K562 (cell line): ENCODE measurements around the gene OPA3. TPM values are rescaled to one million over a fixed set of nuclear protein-coding genes. Genes with fewer than 3 reads are reported as not detected.

Source experiments
- BRF2 ChIP-seq: IDR thresholded peaks from 3 replicates; pipeline ENCODE4 v1.6.1; 2011; ENCODE audit warnings: borderline replicate concordance, mild to moderate bottlenecking; ENCODE audit not compliant: insufficient read length, insufficient read depth
- CREB1 ChIP-seq, 2 experiments: sonication (generic) in 1 of 2; formaldehyde crosslinking in 1 of 2; IDR thresholded peaks; 2 replicates each; pipeline versions ENCODE4 v1.6.1 to v1.8.0; 2012 to 2022; ENCODE audit warnings: inconsistent platforms in 1 of 2, mild to moderate bottlenecking in 1 of 2, missing genetic modification reagents in 1 of 2, moderate library complexity in 1 of 2
- CREB3L1 ChIP-seq: fragments of 450-650 bp; IDR thresholded peaks from 2 replicates; pipeline ENCODE4 v1.6.1; 2014; ENCODE audit warnings: low read depth, mild to moderate bottlenecking, moderate library complexity, borderline replicate concordance
- CUX1 ChIP-seq: fragments of 200-800 bp; sonication (Bioruptor generic); IDR thresholded peaks from 2 replicates; pipeline ENCODE4 v1.6.1; 2016; ENCODE audit warnings: missing genetic modification characterization, missing compliant biosample characterization
- ILK ChIP-seq: fragments of 450-650 bp; IDR thresholded peaks from 2 replicates; pipeline ENCODE4 v1.6.1; 2016; ENCODE audit warnings: missing genetic modification characterization, low read depth, mild to moderate bottlenecking, missing compliant biosample characterization, moderate library complexity, borderline replicate concordance
- MCM3 ChIP-seq: fragments of 450-650 bp; IDR thresholded peaks from 2 replicates; pipeline ENCODE4 v1.6.1; 2016
- NCOR1 ChIP-seq: fragments of 450-650 bp; IDR thresholded peaks from 2 replicates; pipeline ENCODE4 v1.6.1; 2016; ENCODE audit warnings: mild to moderate bottlenecking, moderate library complexity
- SAP30 ChIP-seq: fragments of 200-600 bp; sonication (generic); IDR thresholded peaks from 2 replicates; pipeline ENCODE4 v1.6.1; 2012; ENCODE audit warnings: borderline replicate concordance, low read depth, mild to moderate bottlenecking, moderate library complexity, low read length, control low read depth, inconsistent platforms; ENCODE audit not compliant: insufficient read depth, poor library complexity, severe bottlenecking
- SMAD2 ChIP-seq: fragments of 150-350 bp; IDR thresholded peaks from 2 replicates; pipeline ENCODE4 v1.6.1; 2014; ENCODE audit warnings: low read depth, mild to moderate bottlenecking, low read length
- THAP12 ChIP-seq: fragments of 250-450 bp; sonication (Bioruptor Pico); IDR thresholded peaks from 2 replicates; pipeline ENCODE4 v1.9.0; 2021; ENCODE audit warnings: mild to moderate bottlenecking, inconsistent platforms
- ZNF3 ChIP-seq: fragments of 250-450 bp; sonication (Bioruptor Pico); IDR thresholded peaks from 2 replicates; pipeline ENCODE4 v1.5.0; 2021; ENCODE audit warnings: mild to moderate bottlenecking, moderate library complexity
- ZNF512 ChIP-seq: IDR thresholded peaks from 2 replicates; pipeline ENCODE4 v1.6.1; 2016; ENCODE audit warnings: missing genetic modification characterization, missing compliant biosample characterization
- polyA plus RNA-seq, 8 experiments: library from polyadenylated mRNA; depleted of rRNA in 4 of 8; stranded (reverse) in 5 of 8; unstranded in 3 of 8; fragments of >200 nt; fragmentation: Nextera tagmentation in 2 of 8; fragmentation: Illumina TruSeq in 1 of 8; extraction: Ambion mirVana in 2 of 8; extraction: Trizol in 1 of 8; gene quantifications; 2 replicates each; pipeline versions ENCODE4 v1.2.1 to v1.2.3, GENCODE V29; 2011 to 2014; ENCODE audit warnings: inconsistent platforms in 1 of 8, missing spikeins in 1 of 8
- total RNA-seq, 7 experiments: library from RNA; depleted of rRNA in 6 of 7; stranded (reverse); fragments of >200 nt in 6 of 7; fragmentation: Illumina TruSeq in 2 of 7; extraction: Trizol in 2 of 7; gene quantifications; 2 replicates each; pipeline versions ENCODE4 v1.2.1 to v1.2.3, GENCODE V29; 2011 to 2021; ENCODE audit warnings: low replicate concordance in 1 of 7

The OPA3 gene
- total and polyA plus RNA-seq, 9 of the 15 experiments (the other 6 are each of a cell fraction or from before 2014, with no cell fraction given), result 1.4 to 18.8 (median 9.0) TPM

GRCh38 chr19:45477713-45478453 is 106.7 kb downstream of the OPA3 start (continued):
- TF ChIP-seq THAP12 (CRISPR knock-in tag) (no peak), CUX1 (no peak), BRF2 (no peak), ILK (tag) (no peak), NCOR1 (no peak), ZNF3 (CRISPR knock-in tag) (peak; percentile 81), CREB1 (IDR thresholded peaks at IDR 0.05) (no peak), CREB1 (CRISPR knock-in tag; IDR thresholded peaks at IDR 0.05) (0 out of 2 replicates have a peak, but pooled peaks have one; percentile 7), SAP30 (peak; percentile 18), SMAD2 (no peak), CREB3L1 (peak; percentile 64; the same call in 1 of the 2 replicates), ZNF512 (tag) (peak; percentile 66), MCM3 (no peak)
